ENCODE measurements around the gene S100PBP. TPM values are rescaled to one million over a fixed set of nuclear protein-coding genes. Genes with fewer than 3 reads are reported as not detected.

S100PBP gene
- polyA plus RNA-seq, 1 experiment: 43.7 TPM

- no peaks in the 10 kb centered on the region; the same call in 1 of the 2 replicates for H3K9me3 ChIP-seq (ENCODE audit: control insufficient read depth, insufficient read depth, low read length)
- no peak for TF ChIP-seq CTCF (IDR thresholded peaks at IDR 0.05; ENCODE audit: low read depth, low read length)
- CTCF ChIA-PET: interaction anchor here (0.6 to 9.6 kb wide), 22 partner anchors 9 to 373 kb away, joined by 3 to 133 read pairs (median 5); no protein-coding TSS in a partner anchor
- DNase-seq (ENCODE audit: low read depth, low spot score): no peak
- POLR2A ChIA-PET: interaction anchor here (1.1 to 2.4 kb wide), 4 partner anchors 61 to 254 kb away, joined by 3 to 13 read pairs (median 6); partner anchors contain the start of gene SYNC
- H3K27me3 ChIP-seq (ENCODE audit: control insufficient read depth, insufficient read depth, low read length): peaks cover 2% of the 10 kb centered on the region
- H3K27ac ChIP-seq (ENCODE audit: low read depth, low read length): peak overlapping the region; percentile 31
- H3K4me3 ChIP-seq (ENCODE audit: low read depth, low read length): no peak overlapping the region
These were observed 43.5 kb upstream of the S100PBP start for GRCh38 chr1:32773764-32774463.

GRCh38 chr1:32774464-32774808 is 43.0 kb upstream of the S100PBP start:
- Histone ChIP-seq H3K27ac (ENCODE audit: low read depth, low read length) (peak overlapping the region; percentile 31), H3K4me3 (ENCODE audit: low read depth, low read length) (no peak overlapping the region), H3K27me3 (ENCODE audit: control insufficient read depth, insufficient read depth, low read length) (peaks cover 2% of the 10 kb centered on the region), H3K9me3 (ENCODE audit: control insufficient read depth, insufficient read depth, low read length) (no peaks in the 10 kb centered on the region; the same call in 1 of the 2 replicates)
- ChIA-PET POLR2A (interaction anchor here (0.8 to 1.4 kb wide), 2 partner anchors 62 to 71 kb away, joined by 3 to 7 read pairs; no protein-coding TSS in a partner anchor), CTCF (interaction anchor here (0.7 to 9.6 kb wide), 14 partner anchors 9 to 374 kb away, joined by 3 to 133 read pairs (median 6); no protein-coding TSS in a partner anchor)
- TF ChIP-seq CTCF (IDR thresholded peaks at IDR 0.05; ENCODE audit: low read depth, low read length): no peak
- no peak for DNase-seq (ENCODE audit: low read depth, low spot score)

GRCh38 chr1:32774950-32775634 is 42.4 kb upstream of the S100PBP start:
- ChIA-PET CTCF (interaction anchor here (0.6 to 9.6 kb wide), 12 partner anchors 8 to 375 kb away, joined by 3 to 133 read pairs (median 4); no protein-coding TSS in a partner anchor), POLR2A (interaction anchor here (0.8 to 1.4 kb wide), 2 partner anchors 63 to 71 kb away, joined by 3 to 7 read pairs; no protein-coding TSS in a partner anchor)
- H3K4me3 ChIP-seq (ENCODE audit: low read depth, low read length): no peak overlapping the region
- peak overlapping the region; percentile 57 for H3K27ac ChIP-seq (ENCODE audit: low read depth, low read length)
- TF ChIP-seq CTCF (IDR thresholded peaks at IDR 0.05; ENCODE audit: low read depth, low read length): no peak
- peaks cover 2% of the 10 kb centered on the region for H3K27me3 ChIP-seq (ENCODE audit: control insufficient read depth, insufficient read depth, low read length)
- no peaks in the 10 kb centered on the region; the same call in 1 of the 2 replicates for H3K9me3 ChIP-seq (ENCODE audit: control insufficient read depth, insufficient read depth, low read length)
- DNase-seq (ENCODE audit: low read depth, low spot score): no peak

GRCh38 chr1:32775640-32776337 is 41.7 kb upstream of the S100PBP start:
- no peaks in the 10 kb centered on the region for H3K9me3 ChIP-seq (ENCODE audit: control insufficient read depth, insufficient read depth, low read length)
- ChIA-PET CTCF (interaction anchor here (0.6 to 9.6 kb wide), 3 partner anchors 8 to 255 kb away, joined by 3 to 133 read pairs (median 11); no protein-coding TSS in a partner anchor), POLR2A (no interaction called here)
- DNase-seq (ENCODE audit: low read depth, low spot score): no peak
- TF ChIP-seq CTCF (IDR thresholded peaks at IDR 0.05; ENCODE audit: low read depth, low read length): no peak
- peaks cover 2% of the 10 kb centered on the region for H3K27me3 ChIP-seq (ENCODE audit: control insufficient read depth, insufficient read depth, low read length)
- peak overlapping the region; percentile 57 for H3K27ac ChIP-seq (ENCODE audit: low read depth, low read length)
- no peak overlapping the region for H3K4me3 ChIP-seq (ENCODE audit: low read depth, low read length)

Data from AG04450 (cell line).